Fibroblast of villous mesenchyme (primary cell): ENCODE results near the gene GTF2IRD2. TPM values are rescaled to one million over a fixed set of nuclear protein-coding genes. Genes with fewer than 3 reads are reported as not detected.
"Not testable (repeated sequence)": the region's sequence is repeated elsewhere in the genome, so short reads cannot be mapped to it uniquely, and the experiment has no call there.

Experiments
- DNase-seq: peaks from one replicate; pipeline ENCODE4 v3.0.0-alpha.2; 2010; ENCODE audit warnings: low read depth
- H3K4me3 ChIP-seq: 2 replicates; pipeline ENCODE4 v1.5.1; 2011; ENCODE audit warnings: low read depth, mild to moderate bottlenecking, low read length
- total RNA-seq: library from RNA; depleted of rRNA; stranded (reverse); fragments of >200 nt; gene quantifications from 2 replicates; pipeline ENCODE4 v1.2.3, GENCODE V29; 2012

Gene GTF2IRD2
- total RNA-seq, result 8.2 and 10.6 TPM in 2 replicates

DNA sequence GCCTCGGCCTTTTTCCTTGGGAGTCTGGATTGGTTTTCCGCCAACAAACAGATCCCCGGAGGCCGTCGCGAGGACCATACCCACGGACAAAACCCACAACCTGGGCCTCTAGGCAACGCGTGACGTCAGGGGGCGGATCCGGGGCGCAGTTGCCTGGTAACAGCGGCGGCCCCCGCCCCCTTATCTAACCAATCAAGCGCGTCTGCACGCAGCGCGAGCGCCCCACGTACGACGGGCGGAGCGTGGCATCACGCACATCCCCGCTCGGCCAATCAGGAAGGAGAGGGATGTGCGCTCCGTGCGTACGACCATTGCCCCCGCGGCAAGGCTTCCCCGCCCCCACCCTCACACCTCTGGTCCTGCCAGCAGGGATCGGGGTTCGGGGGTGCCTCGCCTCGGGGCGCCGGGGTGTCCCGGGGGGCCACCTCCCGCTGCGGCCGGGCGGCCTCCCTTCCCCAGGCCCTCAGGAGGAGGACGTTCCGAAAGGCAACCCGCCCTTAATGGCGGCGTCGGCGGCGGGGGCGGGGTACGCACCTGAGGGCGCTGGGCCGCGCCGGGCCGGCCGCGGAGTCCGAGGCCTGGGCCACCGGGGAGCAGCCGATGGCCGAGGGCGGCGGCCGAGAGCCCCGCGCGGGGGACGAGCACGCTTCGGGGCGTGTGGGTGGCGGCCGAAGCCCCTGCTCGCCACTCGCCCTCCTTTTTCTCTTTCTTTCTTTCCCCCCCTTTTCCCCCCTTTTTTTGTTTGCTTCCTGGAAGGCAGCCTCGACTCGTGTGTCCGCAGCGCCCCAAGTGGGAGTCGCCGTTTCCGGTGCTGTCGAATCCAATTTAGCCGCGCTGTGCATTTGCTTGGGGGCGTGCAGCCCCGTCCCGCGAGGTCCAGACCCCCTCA is at the start of gene GTF2IRD2:
Gene GTF2IRD2 (minus strand): TSS at position 773 of the 889 bp plus-strand sequence. CDS start 15,227 bp downstream, outside the sequence.
- not testable (repeated sequence) for DNase-seq, H3K4me3 ChIP-seq

DNA sequence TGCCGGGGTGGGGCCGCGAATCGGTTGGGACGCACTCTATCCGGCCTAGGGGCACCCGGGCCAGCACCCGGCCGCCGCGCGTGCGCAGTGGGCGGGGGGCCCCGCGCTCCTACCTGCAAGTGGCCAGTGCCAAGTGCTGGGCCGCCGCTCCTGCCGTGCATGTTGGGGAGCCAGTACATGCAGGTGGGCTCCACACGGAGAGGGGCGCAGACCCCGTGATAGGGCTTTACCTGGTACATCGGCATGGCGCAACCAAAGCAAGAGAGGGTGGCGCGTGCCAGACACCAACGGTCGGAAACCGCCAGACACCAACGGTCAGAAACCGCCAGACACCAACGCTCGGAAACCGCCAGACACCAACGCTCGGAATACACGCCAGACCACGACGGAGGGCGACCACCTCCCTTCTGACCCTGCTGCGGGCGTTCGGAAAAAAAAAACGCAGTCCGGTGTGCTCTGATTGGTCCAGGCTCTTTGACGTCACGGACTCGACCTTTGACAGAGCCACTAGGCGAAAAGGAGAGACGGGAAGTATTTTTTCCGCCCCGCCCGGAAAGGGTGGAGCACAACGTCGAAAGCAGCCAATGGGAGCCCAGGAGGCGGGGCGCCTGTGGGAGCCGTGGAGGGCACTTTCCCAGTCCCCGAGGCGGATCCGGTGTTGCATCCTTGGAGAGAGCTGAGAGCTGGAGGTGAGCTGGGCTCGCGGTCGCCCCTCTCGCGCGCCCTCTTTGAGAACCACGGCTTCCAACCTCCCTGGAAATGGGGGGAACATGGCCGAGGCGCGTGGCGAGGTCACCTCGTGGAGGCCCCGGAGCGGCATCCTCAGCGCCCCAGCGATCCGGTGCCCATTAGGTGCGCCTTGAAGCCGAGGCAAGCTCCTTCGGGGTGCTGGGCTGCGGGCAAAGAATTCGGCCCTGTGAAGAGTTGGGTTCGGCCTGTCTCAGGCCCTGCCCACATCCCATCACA is 39.0 kb upstream of the GTF2IRD2 start:
- peak; percentile 64 for DNase-seq
- peak overlapping the region; percentile 58 for H3K4me3 ChIP-seq

GRCh38 chr7:74889518-74890129 is 38.2 kb upstream of the GTF2IRD2 start:
- DNase-seq, result not testable (repeated sequence)
- H3K4me3 ChIP-seq, result peak overlapping the region; percentile 32

- H3K4me3 ChIP-seq, DNase-seq: not testable (repeated sequence)
Observed at GRCh38 chr7:74885295-74885694, 33.9 kb upstream of the GTF2IRD2 start.

DNA sequence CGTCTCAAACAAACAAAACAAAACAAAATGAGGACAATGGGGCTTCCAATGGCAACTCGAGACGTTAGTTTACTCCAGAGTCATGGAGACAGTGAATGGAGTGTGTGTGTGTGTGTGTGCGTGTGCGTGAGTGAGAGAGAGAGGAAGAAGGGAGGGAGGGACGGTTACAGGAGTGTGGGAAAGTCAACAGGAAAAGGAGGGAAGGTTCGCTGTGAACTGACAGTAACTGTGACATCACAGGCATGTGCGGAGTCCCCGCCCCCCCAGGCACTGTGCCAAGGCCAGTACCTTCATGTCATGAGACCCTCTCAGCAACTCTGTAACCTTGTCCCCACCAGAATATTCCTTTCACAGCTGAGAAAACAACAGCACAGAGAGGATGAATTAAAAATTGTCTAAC is 30.7 kb upstream of the GTF2IRD2 start:
- H3K4me3 ChIP-seq, DNase-seq: not testable (repeated sequence)

- H3K4me3 ChIP-seq, result not testable (repeated sequence)
- peak; percentile 4 for DNase-seq
Observed at GRCh38 chr7:74874748-74875512, 23.5 kb upstream of the GTF2IRD2 start.

DNA sequence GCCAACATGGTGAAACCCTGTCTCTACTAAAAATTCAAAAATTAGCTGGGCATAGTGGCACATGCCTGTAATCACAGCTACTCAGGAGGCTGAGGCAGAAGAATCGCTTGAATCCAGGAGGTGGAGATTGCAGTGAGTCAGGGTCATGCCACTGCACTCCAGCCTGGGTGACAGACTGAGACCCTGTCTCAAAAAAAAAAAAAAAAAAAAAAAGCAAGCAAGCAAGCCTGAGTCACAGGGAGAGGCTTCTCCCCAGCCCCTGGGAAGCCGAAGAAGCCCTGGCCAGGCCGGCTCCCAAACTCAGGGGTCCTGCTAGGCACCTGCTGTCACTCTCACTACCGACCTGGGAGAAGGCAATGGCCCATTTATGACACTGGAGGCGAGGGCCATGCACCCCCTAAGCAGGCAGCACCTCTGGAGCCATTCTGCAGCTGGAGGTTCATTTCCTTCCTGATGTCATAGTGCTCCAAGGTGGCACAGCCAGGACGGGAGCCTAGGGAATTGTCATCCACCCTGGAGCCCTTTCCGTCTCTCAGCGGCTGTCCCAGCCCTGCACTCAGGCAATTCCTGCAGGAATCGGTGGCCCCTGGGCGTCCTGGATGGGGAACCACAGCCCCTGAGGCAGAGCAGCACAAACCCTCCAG is 22.8 kb upstream of the GTF2IRD2 start:
- DNase-seq, result not testable (repeated sequence)

GRCh38 chr7:74872542-74872941 is 21.1 kb upstream of the GTF2IRD2 start:
- not testable (repeated sequence) for H3K4me3 ChIP-seq, DNase-seq

More for the DNA sequence above, 22.8 kb upstream of the GTF2IRD2 start:
- not testable (repeated sequence) for H3K4me3 ChIP-seq

DNA sequence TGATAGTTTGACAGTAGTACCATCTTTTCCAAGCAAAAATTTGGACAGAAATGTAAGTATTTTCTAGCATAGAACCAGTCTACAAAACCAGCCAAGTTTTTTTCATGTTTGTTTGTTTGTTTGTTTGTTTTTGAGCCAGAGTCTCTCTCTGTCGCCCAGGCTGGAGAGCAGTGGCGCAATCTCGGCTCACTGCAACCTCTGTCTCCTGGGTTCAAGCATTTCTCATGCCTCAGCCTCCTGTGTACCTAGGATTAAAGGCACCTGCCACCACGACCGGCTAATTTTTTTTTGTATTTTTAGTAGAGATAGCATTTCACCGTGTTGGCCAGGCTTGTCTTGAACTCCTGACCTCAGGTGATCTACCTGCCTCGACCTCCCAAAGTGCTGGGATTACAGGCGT is 14.4 kb upstream of the GTF2IRD2 start:
- not testable (repeated sequence) for H3K4me3 ChIP-seq

DNA sequence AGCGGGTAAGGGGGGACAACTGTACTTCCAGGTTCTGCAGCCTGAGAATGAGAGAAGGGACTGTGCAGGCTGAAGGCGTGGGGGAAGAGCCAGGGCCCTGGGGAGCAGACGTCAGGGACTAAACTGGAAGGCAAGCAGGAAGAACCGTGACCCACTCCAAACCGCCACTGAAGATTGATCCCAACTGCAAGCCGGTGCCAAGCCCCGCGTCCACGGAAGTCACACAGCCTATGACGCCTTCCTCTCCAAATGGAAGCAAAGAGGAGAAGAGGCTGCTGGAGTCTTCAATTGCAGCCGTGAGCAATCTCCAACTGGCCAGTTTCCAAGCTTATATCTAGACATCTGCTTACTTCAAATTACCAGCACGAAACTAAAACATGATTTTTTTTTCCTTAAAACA is 1.6 kb downstream of the GTF2IRD2 start:
- not testable (repeated sequence) for H3K4me3 ChIP-seq

More for the DNA sequence above, 14.4 kb upstream of the GTF2IRD2 start:
- DNase-seq, result not testable (repeated sequence)

GRCh38 chr7:74830411-74830810 is 21.0 kb downstream of the GTF2IRD2 start:
- DNase-seq, H3K4me3 ChIP-seq: not testable (repeated sequence)

More for the DNA sequence above, 1.6 kb downstream of the GTF2IRD2 start:
- DNase-seq, result not testable (repeated sequence)

GRCh38 chr7:74829959-74830358 is 21.4 kb downstream of the GTF2IRD2 start:
- peak; percentile 0 for DNase-seq
- H3K4me3 ChIP-seq, result not testable (repeated sequence)

DNA sequence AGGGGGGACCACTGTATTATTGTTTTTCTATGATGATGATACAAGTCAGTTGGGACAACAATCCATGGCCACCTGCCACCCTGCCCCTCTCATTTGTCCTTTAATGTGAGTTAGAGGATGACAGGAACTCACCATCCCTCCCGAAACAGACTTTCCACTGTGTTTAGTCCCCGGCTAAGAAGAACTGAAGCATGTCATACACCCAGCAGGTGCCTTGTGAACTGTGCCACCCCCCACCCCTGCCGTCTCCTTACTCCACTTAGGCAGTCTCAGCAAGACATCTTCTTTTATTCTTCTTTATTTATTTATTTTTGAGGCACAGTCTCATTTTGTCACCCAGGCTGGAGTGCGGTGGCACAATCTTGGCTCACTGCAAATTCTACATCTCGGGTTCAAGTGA is 30.1 kb downstream of the GTF2IRD2 start:
- not testable (repeated sequence) for H3K4me3 ChIP-seq, DNase-seq

GRCh38 chr7:74820146-74820805 is 31.1 kb downstream of the GTF2IRD2 start:
- not testable (repeated sequence) for DNase-seq, H3K4me3 ChIP-seq

DNA sequence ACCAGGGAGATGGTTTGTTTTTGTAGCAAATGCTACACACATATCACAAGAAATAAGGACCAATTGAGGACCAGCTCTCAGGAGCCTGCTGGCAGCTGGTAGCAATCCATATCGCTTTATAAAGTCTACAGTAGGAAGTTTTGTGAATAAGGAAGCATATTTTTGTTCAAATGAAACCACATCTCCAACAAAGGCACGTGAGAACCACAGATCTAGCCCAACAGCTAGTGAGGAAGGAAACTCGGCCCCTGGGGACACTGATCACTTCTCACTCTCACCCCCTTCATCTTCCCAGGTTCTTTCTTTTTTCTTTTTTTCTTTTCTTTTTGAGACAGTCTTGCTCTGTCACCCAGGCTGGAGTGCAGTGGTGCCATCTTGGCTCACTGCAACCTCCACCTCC is 35.5 kb downstream of the GTF2IRD2 start:
- DNase-seq, H3K4me3 ChIP-seq: not testable (repeated sequence)

GRCh38 chr7:74798644-74799043 is 52.8 kb downstream of the GTF2IRD2 start:
- not testable (repeated sequence) for DNase-seq

More at GRCh38 chr7:74798644-74799043, 52.8 kb downstream of the GTF2IRD2 start:
- H3K4me3 ChIP-seq, result not testable (repeated sequence)
